LNCaP clone FGC (cell line): ENCODE data around the gene KLF15.
A peak's percentile ranks its signal among the peaks of the same experiment; 100 is the strongest.

Experiments used
- DNase-seq: peaks from one replicate; pipeline ENCODE4 v3.0.0-alpha.2; 2011; ENCODE audit warnings: low read depth
- H3K4me3 ChIP-seq: 2 replicates; pipeline ENCODE4 v1.5.1; 2011; ENCODE audit warnings: mild to moderate bottlenecking, low read depth, low read length, control low read depth
- CTCF ChIP-seq: IDR thresholded peaks from 2 replicates; pipeline ENCODE4 v1.5.1; 2012; ENCODE audit warnings: mild to moderate bottlenecking; ENCODE audit not compliant: control insufficient read depth, insufficient read depth; ENCODE audit errors: extremely low read depth

Gene KLF15

GRCh38 chr3:126360714-126361060, 3.5 kb upstream of the KLF15 start:
- no peak for TF ChIP-seq CTCF
- DNase-seq: no peak
- H3K4me3 ChIP-seq: no peak overlapping the region

GRCh38 chr3:126360046-126360713, 3.0 kb upstream of the KLF15 start:
- H3K4me3 ChIP-seq: no peak overlapping the region

GRCh38 chr3:126358816-126359181, 1.6 kb upstream of the KLF15 start:
- TF ChIP-seq CTCF: no peak
- no peak for DNase-seq
- H3K4me3 ChIP-seq: no peak overlapping the region

More at GRCh38 chr3:126360046-126360713, 3.0 kb upstream of the KLF15 start:
- TF ChIP-seq CTCF: no peak
- no peak for DNase-seq

- peak overlapping the region; percentile 73 for H3K4me3 ChIP-seq
- DNase-seq: peak; percentile 31
- no peak for TF ChIP-seq CTCF
These were observed 1.0 kb upstream of the KLF15 start for GRCh38 chr3:126358038-126358815.

- TF ChIP-seq CTCF: no peak
- H3K4me3 ChIP-seq: peak overlapping the region; percentile 88
- no peak for DNase-seq
These were observed 589 bp downstream of the KLF15 start for GRCh38 chr3:126356373-126357264.

- DNase-seq: peak; percentile 95
- peak overlapping the region; percentile 88 for H3K4me3 ChIP-seq
- no peak for TF ChIP-seq CTCF
These were observed 1.3 kb downstream of the KLF15 start for GRCh38 chr3:126355777-126356372.
